Stimulated activated CD4-positive, alpha-beta T cell treated with anti-CD3 and anti-CD28 coated beads, Interleukin-12 subunit alpha, Interleukin-12 subunit beta, amount 100 ng/mL, for 48 hours (primary cell): ENCODE results near the gene NOL6.
A peak's percentile ranks its signal among the peaks of the same experiment; 100 is the strongest.
"Not testable (repeated sequence)": the region's sequence is repeated elsewhere in the genome, so short reads cannot be mapped to it uniquely, and the experiment has no call there.

Experiments
- DNase-seq, 3 donors: peaks; one replicate each; pipeline ENCODE4 v3.0.0-alpha.2; 2020; ENCODE audit warnings: low read depth in 2 of 3, low spot score in 1 of 3

NOL6 gene

DNA sequence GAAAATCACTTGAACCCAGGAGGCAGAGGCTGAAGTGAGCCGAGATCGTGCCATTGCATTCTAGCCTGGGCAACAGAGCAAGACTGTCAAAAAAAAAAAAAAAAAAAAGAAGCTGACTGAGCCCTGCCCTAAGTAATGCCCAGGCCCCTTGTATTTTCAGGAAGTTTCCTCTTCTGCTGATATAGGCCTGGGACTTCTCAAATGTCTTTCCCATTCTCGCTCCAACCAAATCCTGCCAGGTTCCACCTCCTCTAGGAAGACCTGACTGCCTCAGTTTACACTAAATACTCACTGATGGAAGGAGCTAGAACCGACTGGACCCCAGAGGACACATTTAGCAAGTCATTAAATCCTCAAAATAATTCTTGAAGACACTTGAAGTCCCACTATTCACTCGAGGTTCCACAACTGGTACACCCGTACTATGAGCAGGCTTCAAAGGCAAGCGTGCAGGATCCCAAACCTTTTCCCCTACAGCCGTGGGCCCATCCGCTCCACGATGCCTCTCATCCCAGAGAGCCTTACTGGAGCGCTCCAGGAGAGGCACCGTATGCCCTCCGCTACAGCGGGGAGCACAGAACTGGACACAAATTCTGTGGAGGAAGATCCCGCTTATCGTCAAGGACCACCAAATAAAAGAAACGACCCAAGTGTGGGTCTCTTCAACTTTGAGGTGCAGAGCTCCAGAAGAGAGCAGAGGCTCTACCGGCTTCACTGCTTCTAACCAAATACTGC, 676 bp downstream of the NOL6 start:
- DNase-seq = no peak

- DNase-seq = no peak
Observed at GRCh38 chr9:33472171-33472880, 1.4 kb downstream of the NOL6 start.

DNA sequence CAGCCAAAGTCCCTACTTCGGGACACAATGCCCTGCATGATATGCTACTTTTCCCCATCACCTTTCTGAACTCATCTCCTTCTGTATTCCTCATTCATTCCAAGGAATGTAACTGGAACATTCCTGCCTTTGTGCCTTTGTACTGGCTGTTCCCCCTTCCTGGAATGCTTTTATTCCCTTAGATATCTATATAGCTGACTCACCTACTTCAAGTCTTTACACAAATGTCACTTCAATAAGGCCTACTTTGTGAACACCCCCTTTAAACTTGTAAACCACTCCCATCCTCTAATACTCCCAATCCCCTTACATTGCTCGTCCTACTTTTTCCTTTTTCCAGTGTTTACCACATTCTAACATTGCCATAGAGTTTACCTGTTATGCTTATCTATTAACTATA, 2.4 kb downstream of the NOL6 start:
- DNase-seq = no peak

DNA sequence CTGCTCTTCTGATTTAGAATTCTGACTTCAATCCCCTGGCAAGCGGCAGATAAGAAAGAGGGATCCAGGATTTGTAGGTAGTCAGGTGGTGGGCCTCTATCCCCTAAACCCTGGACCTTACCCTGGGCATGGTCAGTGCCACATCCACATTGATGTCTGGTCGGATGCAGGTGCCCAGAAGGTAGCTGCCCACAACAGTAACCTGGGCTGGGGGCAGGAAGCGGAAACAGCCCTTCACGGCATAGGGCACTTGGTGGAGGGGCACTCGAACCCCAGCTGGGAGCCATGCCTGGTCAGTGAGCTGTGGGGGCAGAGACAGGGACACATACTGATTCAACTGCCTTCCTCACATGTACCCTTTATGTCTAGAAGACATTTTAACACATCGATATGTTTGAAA, 3.8 kb downstream of the NOL6 start:
- no peak for DNase-seq

- no peak for DNase-seq
Observed at GRCh38 chr9:33468797-33469621, 4.7 kb downstream of the NOL6 start.

DNA sequence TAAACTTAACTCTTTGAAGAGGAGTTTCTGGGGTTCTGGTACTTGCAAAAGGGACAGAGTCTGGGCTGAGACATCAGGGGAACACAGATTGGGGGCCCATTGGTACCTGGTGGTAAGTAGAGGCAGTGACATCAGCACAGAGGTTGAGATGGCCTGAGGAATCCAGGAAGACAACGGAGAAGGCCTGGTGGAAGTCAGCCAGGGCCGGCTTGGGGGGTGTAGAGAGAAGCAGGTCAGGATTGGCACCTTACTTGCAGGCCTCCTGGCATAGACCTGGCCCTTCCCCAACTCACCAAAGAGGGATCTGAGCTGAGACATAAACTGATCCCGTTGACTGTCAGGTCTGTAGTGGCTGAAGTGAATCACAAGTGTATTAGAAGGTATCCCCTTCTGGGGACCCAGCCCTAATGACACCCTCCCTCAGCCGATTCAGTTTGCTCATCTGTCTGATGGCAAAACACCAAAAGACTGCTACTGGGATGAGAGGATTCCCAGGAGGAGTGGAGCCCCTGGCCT, 5.5 kb downstream of the NOL6 start:
- DNase-seq = no peak

DNA sequence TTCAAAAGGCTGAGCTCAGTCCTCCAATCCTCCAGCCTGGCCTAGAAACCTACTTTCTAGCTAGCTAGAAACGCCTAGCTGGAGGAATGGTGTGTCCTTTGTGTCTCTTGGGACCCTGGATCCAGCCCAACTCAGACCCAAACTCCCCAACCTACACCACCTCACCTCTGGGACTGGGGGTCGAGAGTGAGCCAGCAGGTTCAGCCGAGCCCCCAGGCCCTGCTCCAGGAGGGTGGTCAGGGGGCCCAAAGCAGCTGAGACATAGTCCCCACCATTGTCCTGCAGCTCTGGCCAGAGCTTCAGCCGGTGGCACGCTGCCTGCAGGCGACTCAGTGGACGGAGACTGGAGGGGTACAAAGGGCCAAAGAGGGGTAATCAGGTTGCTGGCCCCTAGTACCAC, 6.2 kb downstream of the NOL6 start:
- no peak for DNase-seq

- peak; percentile 42 to 77 (median 67) for DNase-seq
Observed at GRCh38 chr9:33466565-33467495, 6.9 kb downstream of the NOL6 start.

- no peak for DNase-seq
Observed at GRCh38 chr9:33465596-33466564, 7.8 kb downstream of the NOL6 start.

GRCh38 chr9:33465096-33465495, 8.6 kb downstream of the NOL6 start:
- no peak for DNase-seq

DNA sequence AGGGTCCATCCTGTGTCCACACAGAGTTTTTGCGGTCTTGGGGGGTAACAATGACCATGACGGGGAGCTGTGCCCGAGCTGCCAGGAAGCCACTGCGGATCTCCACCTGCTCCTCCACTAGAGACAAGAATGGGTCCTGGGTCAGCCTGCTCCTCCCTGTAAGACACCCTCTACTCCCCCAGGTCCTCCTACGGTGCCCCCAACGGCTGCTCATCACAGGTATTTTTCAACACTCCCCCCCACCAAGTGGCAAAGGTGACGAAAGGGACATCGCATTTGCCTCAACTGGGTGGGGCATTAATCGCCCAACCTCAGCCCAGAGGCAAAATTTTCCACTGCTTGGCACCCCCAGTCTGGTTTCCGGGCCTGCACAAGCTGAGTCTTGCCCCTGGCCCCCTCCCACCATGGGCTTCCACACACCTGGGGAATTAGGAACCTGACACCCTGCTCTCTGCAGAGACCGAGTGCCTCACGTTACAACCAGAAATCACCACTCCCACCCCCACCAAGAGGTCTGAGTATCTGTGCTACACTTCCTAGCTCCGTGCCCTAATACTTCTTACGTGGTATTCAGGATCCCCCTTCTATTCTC, 9.6 kb downstream of the NOL6 start:
- DNase-seq = no peak

DNA sequence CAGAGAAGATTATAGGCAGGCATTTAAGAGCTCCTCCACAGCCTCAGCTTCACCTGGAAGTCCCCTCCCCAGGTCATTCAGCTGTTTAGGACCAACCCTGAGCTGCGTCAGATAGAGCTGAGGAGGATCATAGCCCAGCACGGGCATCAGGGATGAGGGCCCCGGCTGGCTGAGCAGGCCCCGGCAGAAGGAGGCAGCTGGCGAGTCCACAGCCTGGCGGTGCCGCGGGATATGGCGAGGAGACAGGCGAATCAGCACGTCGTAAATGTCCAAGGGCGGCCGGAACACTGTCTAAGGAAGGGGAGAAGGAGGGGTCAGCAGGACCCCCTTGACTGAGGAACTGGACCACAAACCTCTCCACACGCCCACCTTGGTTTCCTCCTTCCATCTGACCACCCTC, 10.6 kb downstream of the NOL6 start:
- no peak for DNase-seq

DNA sequence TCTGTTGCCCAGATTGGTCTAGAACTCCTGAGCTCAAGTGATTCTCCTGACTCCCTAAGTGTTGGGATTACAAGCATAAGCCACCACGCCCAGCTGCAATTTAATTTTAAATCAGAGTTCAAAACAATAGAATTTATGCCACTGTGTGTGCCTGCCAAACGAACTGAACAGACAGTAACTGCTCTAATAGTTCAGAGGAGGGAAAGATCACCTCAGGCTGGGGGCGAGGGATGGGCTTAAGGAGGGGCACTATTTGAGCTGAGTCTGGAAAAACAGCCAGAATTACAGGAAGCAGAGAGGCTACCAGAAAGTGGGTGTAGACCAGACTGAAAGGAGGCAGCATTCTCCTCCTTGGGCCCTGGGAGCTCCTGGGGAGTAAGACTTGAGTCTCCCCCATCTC, 12.2 kb downstream of the NOL6 start:
- DNase-seq = no peak

GRCh38 chr9:33460854-33461253, 12.9 kb downstream of the NOL6 start:
- DNase-seq = no peak

GRCh38 chr9:33459115-33459514, 14.6 kb downstream of the NOL6 start:
- DNase-seq = no peak

DNA sequence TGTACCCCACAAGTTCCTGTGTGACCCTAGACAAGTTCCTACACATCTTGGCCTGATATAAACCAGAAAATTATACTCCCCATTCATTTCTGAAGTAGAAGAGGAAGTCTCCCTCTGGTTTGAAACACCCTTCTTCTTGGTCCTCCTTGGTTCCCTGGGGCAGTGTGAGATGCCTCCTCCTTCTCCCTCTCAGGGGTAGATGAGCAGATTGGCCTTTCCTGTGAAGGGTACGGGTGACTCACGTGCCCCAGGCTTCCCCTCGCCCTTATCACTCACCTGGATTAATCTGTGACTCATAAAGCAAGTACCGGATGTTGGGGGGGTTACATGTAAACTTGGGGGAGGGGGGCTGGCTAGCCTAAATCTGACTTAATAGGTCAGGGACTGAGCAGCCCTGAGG, 15.3 kb downstream of the NOL6 start:
- peak; percentile 32 to 41 (median 35) for DNase-seq

DNA sequence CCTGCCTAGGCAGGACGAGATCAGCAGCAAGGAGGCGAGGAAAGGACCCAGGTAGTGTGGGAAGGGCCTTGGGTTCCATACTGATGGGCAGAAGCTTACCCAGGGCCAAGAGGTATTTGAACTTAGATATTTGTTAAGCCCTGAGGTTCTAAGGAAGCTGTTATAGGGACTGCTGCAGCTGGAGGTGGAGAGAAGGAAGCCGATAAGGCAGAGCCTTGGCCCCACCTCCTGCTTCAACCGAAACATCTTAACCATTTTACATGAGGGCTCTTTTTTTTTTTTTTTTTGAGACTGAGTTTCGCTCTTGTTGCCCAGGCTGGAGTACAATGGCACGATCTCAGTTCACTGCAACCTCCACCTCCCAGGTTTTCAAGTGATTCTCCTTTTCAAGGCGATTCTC, 17.8 kb downstream of the NOL6 start:
- no peak for DNase-seq

DNA sequence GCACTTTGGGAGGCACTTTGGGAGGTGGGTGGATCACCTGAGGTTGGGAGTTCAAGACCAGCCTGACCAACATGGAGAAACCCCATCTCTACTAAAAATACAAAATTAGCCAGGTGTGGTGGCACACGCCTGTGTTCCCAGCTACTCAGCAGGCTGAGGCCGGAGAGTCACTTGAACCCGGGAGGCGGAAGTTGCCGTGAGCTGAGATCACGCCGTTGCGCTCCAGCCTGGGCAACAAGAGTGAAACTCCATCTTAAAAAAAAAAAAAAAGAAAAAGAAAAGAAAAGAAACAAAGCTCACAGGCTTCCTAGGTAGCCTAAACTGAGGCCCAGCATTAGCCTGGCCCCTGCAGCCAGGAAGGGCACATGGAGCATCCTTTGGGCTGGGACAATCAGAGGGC, 18.3 kb downstream of the NOL6 start:
- DNase-seq = not testable (repeated sequence)

DNA sequence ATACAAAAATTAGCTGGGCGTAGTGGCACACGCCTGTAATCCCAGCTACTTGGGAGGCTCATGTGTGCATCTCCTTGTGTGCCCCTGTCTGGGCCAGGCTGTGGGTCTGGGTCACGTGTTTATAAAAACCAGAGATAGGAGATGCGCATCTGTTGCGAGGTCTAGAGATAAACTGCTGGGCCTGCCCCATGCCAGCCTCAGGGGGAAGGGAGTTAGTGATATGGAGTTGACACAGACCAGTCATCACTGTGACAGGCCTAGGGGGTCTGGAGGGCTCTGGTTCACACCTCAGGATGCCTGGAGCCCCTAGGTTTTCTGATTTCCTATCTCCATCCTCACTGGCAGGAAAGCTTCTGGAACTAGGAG, 19.1 kb downstream of the NOL6 start:
- DNase-seq = not testable (repeated sequence)
